Lower leg skin (tissue), 3 donors: ENCODE measurements around the gene FHOD3.

ENCODE experiments used
- POLR2A ChIP-seq, 2 donors: fragments of 450-650 bp; IDR thresholded peaks; one replicate each; pipeline ENCODE4 v1.6.1; 2016 to 2017; ENCODE audit warnings: antibody characterized with exemption in 2 of 2, mild to moderate bottlenecking in 1 of 2, moderate library complexity in 1 of 2
- TF ChIP-seq, protein P1 (sequence below), 3 donors: fragments of 450-650 bp; IDR thresholded peaks; one replicate each; pipeline ENCODE4 v1.5.1; 2016; ENCODE audit warnings: antibody characterized with exemption in 3 of 3, mild to moderate bottlenecking in 3 of 3, moderate library complexity in 2 of 3

DNA sequence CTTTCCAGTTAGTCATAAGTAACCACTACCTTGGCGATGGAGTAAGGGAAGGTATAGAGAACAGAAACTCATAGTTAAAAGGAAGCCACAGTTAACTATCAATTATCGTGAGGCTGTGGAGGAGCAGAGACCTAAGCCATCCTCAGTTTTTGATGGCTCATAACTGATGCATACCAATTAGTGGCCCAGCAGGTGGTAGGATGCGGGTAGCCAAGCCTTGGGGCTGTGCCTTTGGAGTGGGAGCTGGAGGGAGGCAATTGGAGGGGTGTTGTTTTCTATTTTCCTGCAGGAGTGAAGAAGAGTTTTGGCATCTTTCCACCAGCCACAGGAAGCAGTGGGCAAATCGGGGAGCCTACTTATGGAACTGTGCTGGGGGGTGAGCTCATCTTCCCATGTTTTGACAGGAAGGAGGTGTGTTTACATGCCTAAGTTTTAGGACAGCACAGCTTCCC lies 336.5 kb downstream of the FHOD3 start:
- TF ChIP-seq POLR2A (IDR thresholded peaks at IDR 0.05) = no peak
- TF ChIP-seq, protein P1, sequence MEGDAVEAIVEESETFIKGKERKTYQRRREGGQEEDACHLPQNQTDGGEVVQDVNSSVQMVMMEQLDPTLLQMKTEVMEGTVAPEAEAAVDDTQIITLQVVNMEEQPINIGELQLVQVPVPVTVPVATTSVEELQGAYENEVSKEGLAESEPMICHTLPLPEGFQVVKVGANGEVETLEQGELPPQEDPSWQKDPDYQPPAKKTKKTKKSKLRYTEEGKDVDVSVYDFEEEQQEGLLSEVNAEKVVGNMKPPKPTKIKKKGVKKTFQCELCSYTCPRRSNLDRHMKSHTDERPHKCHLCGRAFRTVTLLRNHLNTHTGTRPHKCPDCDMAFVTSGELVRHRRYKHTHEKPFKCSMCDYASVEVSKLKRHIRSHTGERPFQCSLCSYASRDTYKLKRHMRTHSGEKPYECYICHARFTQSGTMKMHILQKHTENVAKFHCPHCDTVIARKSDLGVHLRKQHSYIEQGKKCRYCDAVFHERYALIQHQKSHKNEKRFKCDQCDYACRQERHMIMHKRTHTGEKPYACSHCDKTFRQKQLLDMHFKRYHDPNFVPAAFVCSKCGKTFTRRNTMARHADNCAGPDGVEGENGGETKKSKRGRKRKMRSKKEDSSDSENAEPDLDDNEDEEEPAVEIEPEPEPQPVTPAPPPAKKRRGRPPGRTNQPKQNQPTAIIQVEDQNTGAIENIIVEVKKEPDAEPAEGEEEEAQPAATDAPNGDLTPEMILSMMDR (IDR thresholded peaks at IDR 0.05) = no peak
